HEK293T (cell line): ENCODE measurements around the gene IL1R2.
"Not testable (repeated sequence)": the region's sequence is repeated elsewhere in the genome, so short reads cannot be mapped to it uniquely, and the experiment has no call there.

Source experiments
- CTCF ChIA-PET: fragments of 350-600 bp; formaldehyde crosslinking; extraction: SDS; loops from one replicate; lab custom pipeline; 2021; ENCODE audit warnings: antibody characterized with exemption, inconsistent platforms; lab: Yijun Ruan, JAX
- POLR2A ChIA-PET: fragments of 350-600 bp; formaldehyde crosslinking; extraction: SDS; loops from one replicate; lab custom pipeline; 2020; ENCODE audit warnings: antibody characterized with exemption, inconsistent platforms; lab: Yijun Ruan, JAX
- DNase-seq: peaks from one replicate; pipeline ENCODE4 v3.0.0; 2012; ENCODE audit warnings: mixed read lengths; ENCODE audit errors: extremely low spot score
- ARNT ChIP-seq: fragments of 450-650 bp; IDR thresholded peaks from 2 replicates; pipeline ENCODE4 v1.6.1; 2017; ENCODE audit warnings: mild to moderate bottlenecking
- BHLHE40 ChIP-seq: fragments of 450-650 bp; IDR thresholded peaks from 2 replicates; pipeline ENCODE4 v1.6.1; 2016; ENCODE audit warnings: mild to moderate bottlenecking, moderate library complexity, borderline replicate concordance
- CTBP1 ChIP-seq: fragments of 450-650 bp; IDR thresholded peaks from 2 replicates; pipeline ENCODE4 v1.6.1; 2016; ENCODE audit warnings: borderline replicate concordance
- ELF4 ChIP-seq: fragments of 450-650 bp; IDR thresholded peaks from 2 replicates; pipeline ENCODE4 v1.6.1; 2017; ENCODE audit warnings: antibody characterized with exemption
- FOXA1 ChIP-seq: fragments of 450-650 bp; IDR thresholded peaks from 2 replicates; pipeline ENCODE4 v1.6.1; 2016; ENCODE audit warnings: mild to moderate bottlenecking
- FOXK2 ChIP-seq: fragments of 450-650 bp; IDR thresholded peaks from 2 replicates; pipeline ENCODE4 v1.6.1; 2016; ENCODE audit warnings: mild to moderate bottlenecking
- FOXM1 ChIP-seq: fragments of 450-650 bp; IDR thresholded peaks from 2 replicates; pipeline ENCODE4 v1.6.1; 2017; ENCODE audit warnings: mild to moderate bottlenecking, borderline replicate concordance
- HDGF ChIP-seq: fragments of 450-650 bp; IDR thresholded peaks from 2 replicates; pipeline ENCODE4 v1.6.1; 2017; ENCODE audit warnings: antibody characterized with exemption, borderline replicate concordance
- L3MBTL2 ChIP-seq: fragments of 450-650 bp; conservative IDR thresholded peaks from 2 replicates; pipeline ENCODE4 v1.6.1; 2016; ENCODE audit warnings: mild to moderate bottlenecking
- LEF1 ChIP-seq: fragments of 450-650 bp; IDR thresholded peaks from 2 replicates; pipeline ENCODE4 v1.6.1; 2017; ENCODE audit warnings: mild to moderate bottlenecking, borderline replicate concordance
- NFRKB ChIP-seq: fragments of 450-650 bp; IDR thresholded peaks from 2 replicates; pipeline ENCODE4 v1.6.1; 2016; ENCODE audit warnings: mild to moderate bottlenecking, moderate library complexity
- PKNOX1 ChIP-seq: fragments of 450-650 bp; IDR thresholded peaks from 2 replicates; pipeline ENCODE4 v1.6.1; 2016
- SP1 ChIP-seq: fragments of 450-650 bp; IDR thresholded peaks from 2 replicates; pipeline ENCODE4 v1.6.1; 2017
- SUZ12 ChIP-seq: fragments of 450-650 bp; IDR thresholded peaks from 2 replicates; pipeline ENCODE4 v1.6.1; 2016; ENCODE audit warnings: mild to moderate bottlenecking
- TARDBP ChIP-seq: fragments of 450-650 bp; IDR thresholded peaks from 2 replicates; pipeline ENCODE4 v1.6.1; 2016
- ZNF384 ChIP-seq: fragments of 450-650 bp; IDR thresholded peaks from 2 replicates; pipeline ENCODE4 v1.6.1; 2016

The IL1R2 gene

GRCh38 chr2:102062802-102063201 is 71.0 kb downstream of the IL1R2 start:
- ChIA-PET CTCF (no interaction called here), POLR2A (no interaction called here)
- no peak for DNase-seq
- TF ChIP-seq LEF1 (no peak), ELF4 (no peak), BHLHE40 (no peak), NFRKB (no peak), L3MBTL2 (no peak), FOXA1 (no peak), PKNOX1 (no peak), FOXK2 (no peak), CTBP1 (no peak), TARDBP (no peak)

- ChIA-PET CTCF (no interaction called here), POLR2A (no interaction called here)
- TF ChIP-seq PKNOX1 (no peak), TARDBP (no peak), BHLHE40 (no peak)
- DNase-seq, result no peak
These were observed 71.7 kb downstream of the IL1R2 start for GRCh38 chr2:102063487-102063911.

- TF ChIP-seq FOXK2 (no peak), NFRKB (no peak), HDGF (no peak), TARDBP (no peak), LEF1 (no peak), FOXM1 (no peak), L3MBTL2 (no peak)
- no peak for DNase-seq
- CTCF ChIA-PET, result interaction anchor here (0.6 to 1.0 kb wide), 2 partner anchors 13 to 44 kb away, joined by 3 read pairs; no protein-coding TSS in a partner anchor
- POLR2A ChIA-PET, result no interaction called here
These were observed 72.3 kb downstream of the IL1R2 start for GRCh38 chr2:102063941-102064678.

- ChIA-PET POLR2A (no interaction called here), CTCF (interaction anchor here (0.6 to 1.0 kb wide), 2 partner anchors 12 to 45 kb away, joined by 3 read pairs; no protein-coding TSS in a partner anchor)
- TF ChIP-seq SUZ12 (no peak), ZNF384 (no peak), FOXM1 (no peak), NFRKB (no peak), L3MBTL2 (no peak), ARNT (no peak), FOXA1 (no peak), PKNOX1 (no peak)
- no peak for DNase-seq
These were observed 73.2 kb downstream of the IL1R2 start for GRCh38 chr2:102064679-102065674.

- CTCF ChIA-PET, result no interaction called here
- DNase-seq, result no peak
These were observed 74.0 kb downstream of the IL1R2 start for GRCh38 chr2:102065675-102066252.

GRCh38 chr2:102066554-102066953 is 74.8 kb downstream of the IL1R2 start:
- ChIA-PET POLR2A (no interaction called here), CTCF (no interaction called here)
- no peak for TF ChIP-seq HDGF
- TF ChIP-seq TARDBP, result no peak
- no peak for TF ChIP-seq L3MBTL2
- TF ChIP-seq PKNOX1, result no peak
- TF ChIP-seq BHLHE40, result no peak
- TF ChIP-seq ZNF384, result no peak
- no peak for TF ChIP-seq NFRKB
- TF ChIP-seq ELF4, result no peak
- TF ChIP-seq FOXK2, result no peak
- no peak for TF ChIP-seq FOXA1
- no peak for TF ChIP-seq SP1
- TF ChIP-seq ARNT, result no peak
- no peak for TF ChIP-seq LEF1
- no peak for TF ChIP-seq SUZ12
- TF ChIP-seq FOXM1, result no peak
- no peak for TF ChIP-seq CTBP1
- no peak for DNase-seq

More at GRCh38 chr2:102065675-102066252, 74.0 kb downstream of the IL1R2 start:
- POLR2A ChIA-PET, result no interaction called here
- TF ChIP-seq NFRKB (no peak), TARDBP (no peak)

GRCh38 chr2:102068126-102068525 is 76.4 kb downstream of the IL1R2 start:
- CTCF ChIA-PET, POLR2A ChIA-PET, DNase-seq: not testable (repeated sequence)
